Measurements from ENCODE around the gene KLK8.

The KLK8 gene

GRCh38 chr19:51001515-51001914, at the start of gene KLK8:
Gene KLK8 (minus strand): TSS chr19:51001604. CDS start chr19:51001167, 437 bp downstream.
- no peak for DNase-seq (ENCODE audit: low read depth)

- no peak for DNase-seq (ENCODE audit: low read depth)
Observed at GRCh38 chr19:51047031-51047335, 45.6 kb upstream of the KLK8 start.

- no peak for DNase-seq (ENCODE audit: low read depth)
Observed at GRCh38 chr19:51044327-51044726, 42.9 kb upstream of the KLK8 start.

- DNase-seq (ENCODE audit: low read depth), result no peak
Observed at GRCh38 chr19:51043497-51043896, 42.1 kb upstream of the KLK8 start.

- DNase-seq (ENCODE audit: low read depth), result no peak
Observed at GRCh38 chr19:51040151-51040550, 38.7 kb upstream of the KLK8 start.

GRCh38 chr19:51036519-51036918, 35.1 kb upstream of the KLK8 start:
- no peak for DNase-seq (ENCODE audit: low read depth)

GRCh38 chr19:51034704-51035103, 33.3 kb upstream of the KLK8 start, which contains the start of gene KLK12:
Gene KLK12 (minus strand): TSS chr19:51035002. CDS start chr19:51034621, 381 bp downstream.
- no peak for DNase-seq (ENCODE audit: low read depth)

- DNase-seq (ENCODE audit: low read depth), result no peak
Observed at GRCh38 chr19:51031880-51032225, 30.4 kb upstream of the KLK8 start.

- no peak for DNase-seq (ENCODE audit: low read depth)
Observed at GRCh38 chr19:51031220-51031879, 29.9 kb upstream of the KLK8 start.

- DNase-seq (ENCODE audit: low read depth), result no peak
Observed at GRCh38 chr19:51030631-51031030, 29.2 kb upstream of the KLK8 start.

- no peak for DNase-seq (ENCODE audit: low read depth)
Observed at GRCh38 chr19:51029718-51030117, 28.3 kb upstream of the KLK8 start.

- no peak for DNase-seq (ENCODE audit: low read depth)
Observed at GRCh38 chr19:51027873-51028272, 26.5 kb upstream of the KLK8 start.

GRCh38 chr19:51027126-51027806, 25.9 kb upstream of the KLK8 start:
- DNase-seq (ENCODE audit: low read depth), result no peak

- DNase-seq (ENCODE audit: low read depth), result no peak
Observed at GRCh38 chr19:51026554-51026831, 25.1 kb upstream of the KLK8 start, which contains the start of gene KLK11. Gene KLK11 (minus strand): TSS chr19:51026616. CDS start chr19:51025631, 985 bp downstream.

- no peak for DNase-seq (ENCODE audit: low read depth)
Observed at GRCh38 chr19:51025809-51026553, 24.6 kb upstream of the KLK8 start.

GRCh38 chr19:51025401-51025800, 24.0 kb upstream of the KLK8 start:
- DNase-seq (ENCODE audit: low read depth), result no peak

- DNase-seq (ENCODE audit: low read depth), result no peak
Observed at GRCh38 chr19:51024924-51025323, 23.5 kb upstream of the KLK8 start.

- no peak for DNase-seq (ENCODE audit: low read depth)
Observed at GRCh38 chr19:51023946-51024345, 22.5 kb upstream of the KLK8 start.

GRCh38 chr19:51022526-51022925, 21.1 kb upstream of the KLK8 start:
- no peak for DNase-seq (ENCODE audit: low read depth)

- DNase-seq (ENCODE audit: low read depth), result peak; percentile 63
Observed at GRCh38 chr19:51020988-51021651, 19.7 kb upstream of the KLK8 start.

- DNase-seq (ENCODE audit: low read depth), result no peak
Observed at GRCh38 chr19:51019544-51019925, 18.1 kb upstream of the KLK8 start, which contains the start of gene KLK10. Gene KLK10 (minus strand): TSS chr19:51019709. CDS start chr19:51019130, 579 bp downstream.

- DNase-seq (ENCODE audit: low read depth), result peak; percentile 26
Observed at GRCh38 chr19:51018745-51019543, 17.5 kb upstream of the KLK8 start.
